GM20431 (cell line): ENCODE data around the gene ADAM22.
"Not testable (repeated sequence)": the region's sequence is repeated elsewhere in the genome, so short reads cannot be mapped to it uniquely, and the experiment has no call there.

ENCODE experiments used
- in situ Hi-C: fragments of 300-500 bp; cut with MseI, MboI; formaldehyde crosslinking; loops from one replicate; pipeline ENCODE4 v1.15.0; 2020; ENCODE audit warnings: low sequenced_read_pairs; ENCODE audit not compliant: unreplicated experiment

The ADAM22 gene, protein sequence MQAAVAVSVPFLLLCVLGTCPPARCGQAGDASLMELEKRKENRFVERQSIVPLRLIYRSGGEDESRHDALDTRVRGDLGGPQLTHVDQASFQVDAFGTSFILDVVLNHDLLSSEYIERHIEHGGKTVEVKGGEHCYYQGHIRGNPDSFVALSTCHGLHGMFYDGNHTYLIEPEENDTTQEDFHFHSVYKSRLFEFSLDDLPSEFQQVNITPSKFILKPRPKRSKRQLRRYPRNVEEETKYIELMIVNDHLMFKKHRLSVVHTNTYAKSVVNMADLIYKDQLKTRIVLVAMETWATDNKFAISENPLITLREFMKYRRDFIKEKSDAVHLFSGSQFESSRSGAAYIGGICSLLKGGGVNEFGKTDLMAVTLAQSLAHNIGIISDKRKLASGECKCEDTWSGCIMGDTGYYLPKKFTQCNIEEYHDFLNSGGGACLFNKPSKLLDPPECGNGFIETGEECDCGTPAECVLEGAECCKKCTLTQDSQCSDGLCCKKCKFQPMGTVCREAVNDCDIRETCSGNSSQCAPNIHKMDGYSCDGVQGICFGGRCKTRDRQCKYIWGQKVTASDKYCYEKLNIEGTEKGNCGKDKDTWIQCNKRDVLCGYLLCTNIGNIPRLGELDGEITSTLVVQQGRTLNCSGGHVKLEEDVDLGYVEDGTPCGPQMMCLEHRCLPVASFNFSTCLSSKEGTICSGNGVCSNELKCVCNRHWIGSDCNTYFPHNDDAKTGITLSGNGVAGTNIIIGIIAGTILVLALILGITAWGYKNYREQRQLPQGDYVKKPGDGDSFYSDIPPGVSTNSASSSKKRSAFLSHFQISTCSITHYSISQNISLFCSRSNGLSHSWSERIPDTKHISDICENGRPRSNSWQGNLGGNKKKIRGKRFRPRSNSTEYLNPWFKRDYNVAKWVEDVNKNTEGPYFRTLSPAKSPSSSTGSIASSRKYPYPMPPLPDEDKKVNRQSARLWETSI

DNA sequence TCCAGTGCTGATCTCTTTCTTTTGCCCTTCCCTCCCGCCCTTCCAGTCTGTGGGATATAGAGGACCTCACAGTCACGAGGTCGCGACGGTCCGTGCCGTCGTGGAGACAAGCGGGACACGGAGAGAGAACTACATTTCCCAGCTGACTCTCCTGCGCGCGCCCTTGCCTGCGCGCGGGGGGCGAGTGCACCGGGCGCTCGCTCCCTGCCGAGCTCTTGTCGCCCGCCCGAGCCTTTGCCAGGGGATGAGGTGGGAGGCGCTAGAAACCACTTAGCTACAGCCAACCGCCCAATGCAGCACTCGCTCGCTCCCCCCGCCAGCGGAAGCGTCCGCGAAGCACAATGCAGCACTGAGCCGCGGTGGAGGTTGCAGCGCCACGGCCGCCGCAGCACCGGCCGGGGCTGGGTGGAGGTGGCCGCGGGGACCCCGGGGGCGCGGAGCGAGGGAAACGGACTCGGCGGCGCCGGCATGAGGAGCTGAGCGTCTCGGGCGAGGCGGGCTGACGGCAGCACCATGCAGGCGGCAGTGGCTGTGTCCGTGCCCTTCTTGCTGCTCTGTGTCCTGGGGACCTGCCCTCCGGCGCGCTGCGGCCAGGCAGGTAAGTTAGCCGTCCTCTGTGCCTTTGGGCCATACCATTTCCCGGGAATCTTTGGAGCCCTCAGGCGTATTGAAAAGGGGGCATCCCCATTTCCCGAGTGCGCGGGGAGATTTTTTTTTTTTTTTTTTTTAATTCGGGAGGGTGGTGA is at the start of gene ADAM22:
TSS of gene ADAM22 (plus strand) at position 299 of the 746 bp plus-strand sequence. CDS start at position 514, 215 bp downstream.
- in situ Hi-C loops: no loop called here

DNA sequence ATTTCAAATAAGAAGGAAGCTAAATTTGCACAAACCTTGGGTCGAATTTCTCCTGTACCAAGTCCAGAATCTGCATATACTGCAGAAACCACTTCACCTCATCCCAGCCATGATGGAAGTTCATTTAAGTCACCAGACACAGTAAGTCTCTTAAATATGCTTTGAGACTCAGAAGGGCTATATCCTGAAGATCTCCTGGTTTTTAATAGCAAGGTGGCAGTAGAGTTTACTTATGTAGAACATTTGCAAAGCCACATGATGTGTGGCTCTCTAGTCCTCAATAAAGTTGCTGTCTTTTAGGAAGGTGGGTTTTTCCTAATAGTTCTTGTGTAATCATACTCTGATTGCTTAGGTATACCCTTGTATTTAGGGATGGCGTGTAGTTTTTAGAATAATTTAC is 49.0 kb upstream of the ADAM22 start:
- in situ Hi-C loops: no loop called here

DNA sequence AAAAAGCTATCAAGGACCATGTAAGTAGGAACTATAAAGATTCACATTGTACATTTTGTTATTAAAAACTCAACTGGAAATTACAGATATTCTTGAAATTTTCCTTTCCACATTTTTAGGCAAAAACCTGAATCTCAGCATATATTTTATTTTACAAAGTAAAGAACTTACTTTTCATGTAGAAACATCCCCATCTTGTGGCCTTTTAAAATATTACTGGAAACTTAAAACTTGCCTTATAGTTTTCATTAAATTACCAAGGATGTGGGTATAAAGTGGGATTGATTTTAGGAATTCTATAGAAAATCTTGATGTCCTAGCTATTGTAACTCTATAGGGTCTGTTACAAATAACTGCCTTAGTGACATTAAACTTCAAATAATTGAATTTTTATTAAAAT is 47.2 kb upstream of the ADAM22 start:
- in situ Hi-C loops: no loop called here

DNA sequence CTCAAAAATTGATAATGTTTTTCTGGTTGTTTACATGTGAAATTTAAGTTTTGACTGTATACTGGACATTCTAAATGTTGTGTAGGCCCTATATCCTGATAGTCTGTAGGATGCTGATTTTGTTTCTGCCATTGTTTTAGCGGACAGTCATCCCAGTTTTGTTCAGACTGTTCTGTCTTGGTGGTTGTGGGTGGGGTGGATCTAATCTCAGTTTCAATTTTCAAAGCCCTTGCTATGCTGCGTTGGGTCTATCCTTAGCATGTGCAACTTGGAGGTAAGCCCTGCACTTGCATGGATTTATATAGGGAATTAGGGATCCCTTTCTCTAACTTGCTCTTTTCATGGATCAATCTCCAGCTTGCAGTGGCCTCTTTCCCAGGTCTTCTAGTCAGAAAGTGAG is 38.7 kb upstream of the ADAM22 start:
- in situ Hi-C loops: no loop called here

DNA sequence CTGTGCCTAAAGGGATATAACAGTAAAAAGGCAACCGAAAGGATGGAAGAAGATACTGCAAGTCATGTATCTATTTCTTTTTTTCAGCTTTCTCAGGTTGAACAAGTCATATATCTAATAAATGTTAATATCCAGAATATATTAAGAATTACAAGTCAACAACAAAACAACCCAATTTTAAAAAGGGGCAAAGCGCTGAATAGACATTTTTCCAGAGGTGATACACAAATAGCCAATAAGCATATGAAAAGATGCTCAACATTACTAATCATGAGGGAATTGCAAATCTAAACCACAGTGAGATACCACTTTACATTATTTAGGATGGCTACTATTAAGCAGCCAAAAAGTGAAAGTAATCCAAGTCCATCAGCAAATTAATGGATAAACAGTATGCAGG is 34.8 kb upstream of the ADAM22 start:
- in situ Hi-C loops: no loop called here

DNA sequence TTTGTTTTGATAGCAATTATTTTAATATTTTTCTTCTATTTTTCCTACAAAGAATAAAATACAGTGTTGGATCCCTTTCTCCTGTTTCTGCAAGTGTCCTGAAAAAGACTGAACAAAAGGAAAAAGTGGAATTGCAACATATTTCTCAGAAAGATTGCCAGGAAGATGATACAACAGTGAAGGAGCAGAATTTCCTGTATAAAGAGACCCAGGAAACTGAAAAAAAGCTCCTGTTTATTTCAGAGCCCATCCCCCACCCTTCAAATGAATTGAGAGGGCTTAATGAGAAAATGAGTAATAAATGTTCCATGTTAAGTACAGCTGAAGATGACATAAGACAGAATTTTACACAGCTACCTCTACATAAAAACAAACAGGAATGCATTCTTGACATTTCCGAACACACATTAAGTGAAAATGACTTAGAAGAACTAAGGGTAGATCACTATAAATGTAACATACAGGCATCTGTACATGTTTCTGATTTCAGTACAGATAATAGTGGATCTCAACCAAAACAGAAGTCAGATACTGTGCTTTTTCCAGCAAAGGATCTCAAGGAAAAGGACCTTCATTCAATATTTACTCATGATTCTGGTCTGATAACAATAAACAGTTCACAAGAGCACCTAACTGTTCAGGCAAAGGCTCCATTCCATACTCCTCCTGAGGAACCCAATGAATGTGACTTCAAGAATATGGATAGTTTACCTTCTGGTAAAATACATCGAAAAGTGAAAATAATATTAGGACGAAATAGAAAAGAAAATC is 26.7 kb upstream of the ADAM22 start:
- in situ Hi-C loops: not testable (repeated sequence)

DNA sequence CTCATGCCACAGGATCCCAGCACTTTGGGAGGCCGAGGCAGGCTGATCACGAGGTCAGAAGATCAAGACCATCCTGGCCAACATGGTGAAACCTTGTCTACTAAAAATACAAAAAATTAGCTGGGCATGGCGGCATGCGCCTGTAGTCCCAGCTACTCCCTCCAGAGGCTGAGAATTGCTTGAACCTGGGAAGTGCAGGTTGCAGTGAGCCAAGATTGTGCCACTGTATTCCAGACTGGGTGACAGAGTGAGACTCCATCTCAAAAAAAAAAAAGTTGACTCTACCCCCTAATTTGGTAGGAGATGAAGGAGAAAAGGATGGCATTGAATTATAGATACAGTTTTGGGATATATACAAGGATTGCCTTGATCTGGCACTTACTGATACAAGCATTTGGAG is 25.2 kb upstream of the ADAM22 start:
- in situ Hi-C loops: not testable (repeated sequence)

DNA sequence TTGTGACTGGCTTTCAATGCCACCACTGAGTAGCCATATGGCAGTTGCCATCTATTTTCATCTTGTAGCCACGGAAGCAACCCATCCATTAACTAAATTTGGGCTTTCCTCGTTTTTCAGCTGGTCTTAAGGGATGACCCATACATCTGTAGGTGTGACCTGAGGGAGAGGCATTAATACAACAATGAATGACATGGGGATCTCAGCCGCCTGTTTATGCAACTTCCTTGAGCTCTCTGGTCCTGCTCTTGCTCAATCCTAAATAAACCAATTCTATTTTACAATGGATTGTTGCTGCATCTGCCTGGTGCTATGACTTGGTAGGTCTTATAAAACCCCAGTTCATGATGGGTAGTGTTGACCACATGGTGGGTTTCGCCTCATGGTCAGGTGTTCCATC is 21.9 kb upstream of the ADAM22 start:
- in situ Hi-C loops: no loop called here

DNA sequence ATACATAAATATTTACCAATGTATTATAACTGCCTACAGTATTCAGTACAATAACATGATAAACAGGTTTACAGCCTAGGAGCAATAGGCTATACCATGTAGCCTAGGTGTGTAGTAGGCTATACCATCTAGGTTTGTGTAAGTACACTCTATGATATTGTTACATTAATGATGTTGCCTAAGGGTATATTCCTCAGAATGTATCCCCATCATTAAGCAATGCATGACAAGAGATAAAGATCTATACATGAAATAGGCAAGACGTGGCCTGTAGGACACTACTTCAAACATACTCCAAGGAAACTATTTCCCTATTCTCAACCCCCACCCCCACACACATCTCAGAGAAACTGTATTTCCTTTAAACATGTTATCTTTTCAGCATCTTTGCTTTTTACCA is 15.3 kb upstream of the ADAM22 start:
- in situ Hi-C loops: no loop called here

DNA sequence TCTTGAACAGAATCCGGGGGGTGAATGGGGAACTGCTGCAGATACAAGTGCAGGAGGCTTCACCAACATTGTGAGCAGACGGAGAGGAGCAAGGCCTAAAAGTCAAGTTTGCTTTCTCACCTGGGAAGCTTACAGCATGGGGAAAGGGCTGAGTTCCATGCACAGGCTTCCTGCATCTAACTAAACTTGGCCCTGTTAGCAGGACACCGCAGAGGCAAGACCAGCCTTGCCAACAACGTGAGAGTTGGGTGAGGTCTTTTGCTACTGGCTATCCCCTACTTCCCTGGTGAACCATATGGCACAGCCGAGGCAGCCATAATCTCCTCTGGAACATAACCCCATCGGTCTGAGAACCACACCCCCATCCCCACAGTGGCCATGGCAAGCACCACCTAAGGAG is 14.2 kb upstream of the ADAM22 start:
- in situ Hi-C loops: no loop called here

DNA sequence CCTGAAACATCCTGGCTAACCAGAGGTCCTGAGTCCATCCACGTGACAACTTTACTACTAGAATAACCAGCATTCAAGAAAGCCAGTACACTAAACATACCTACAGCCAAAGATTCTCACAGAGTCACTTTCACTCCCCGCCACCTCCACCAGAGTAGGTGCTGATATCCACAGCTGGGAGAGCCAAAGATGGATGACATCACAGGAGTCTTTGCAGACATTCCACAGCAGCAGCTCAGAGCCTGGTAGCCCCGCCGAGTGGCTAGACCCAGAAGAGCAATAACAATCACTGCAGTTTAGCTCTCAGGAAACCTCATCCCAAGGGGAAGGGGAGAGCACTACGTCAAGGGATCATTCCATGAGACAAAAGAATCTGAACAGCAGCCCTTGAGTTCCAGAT is 13.5 kb upstream of the ADAM22 start:
- in situ Hi-C loops: no loop called here

DNA sequence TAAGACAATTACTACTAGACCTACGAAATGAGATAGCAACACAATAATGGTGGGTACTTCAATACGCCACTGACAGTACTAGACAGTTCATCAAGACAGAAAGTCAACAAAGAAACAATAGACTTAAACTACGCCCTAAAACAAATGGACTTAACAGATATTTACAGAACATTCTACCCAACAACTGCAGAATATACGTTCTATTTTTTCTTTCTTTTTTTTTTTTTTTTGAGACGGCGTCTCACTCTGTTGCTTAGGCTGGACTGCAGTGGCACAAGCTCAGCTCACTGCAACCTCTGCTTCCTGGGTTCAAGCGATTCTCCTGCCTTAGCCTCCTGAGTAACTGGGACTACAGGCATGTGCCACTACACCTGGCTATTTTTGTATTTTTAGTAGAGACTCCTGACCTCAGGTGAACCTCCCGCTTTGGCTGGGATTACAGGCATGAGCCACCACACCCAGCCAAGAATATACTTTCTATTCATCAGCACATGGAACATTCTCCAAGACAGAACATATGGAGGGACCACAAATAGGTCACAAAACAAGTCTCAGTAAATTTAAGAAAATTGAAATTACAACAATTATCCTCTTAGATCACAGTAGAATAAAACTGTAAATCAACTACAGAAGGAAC is 11.2 kb upstream of the ADAM22 start:
- in situ Hi-C loops: not testable (repeated sequence)

DNA sequence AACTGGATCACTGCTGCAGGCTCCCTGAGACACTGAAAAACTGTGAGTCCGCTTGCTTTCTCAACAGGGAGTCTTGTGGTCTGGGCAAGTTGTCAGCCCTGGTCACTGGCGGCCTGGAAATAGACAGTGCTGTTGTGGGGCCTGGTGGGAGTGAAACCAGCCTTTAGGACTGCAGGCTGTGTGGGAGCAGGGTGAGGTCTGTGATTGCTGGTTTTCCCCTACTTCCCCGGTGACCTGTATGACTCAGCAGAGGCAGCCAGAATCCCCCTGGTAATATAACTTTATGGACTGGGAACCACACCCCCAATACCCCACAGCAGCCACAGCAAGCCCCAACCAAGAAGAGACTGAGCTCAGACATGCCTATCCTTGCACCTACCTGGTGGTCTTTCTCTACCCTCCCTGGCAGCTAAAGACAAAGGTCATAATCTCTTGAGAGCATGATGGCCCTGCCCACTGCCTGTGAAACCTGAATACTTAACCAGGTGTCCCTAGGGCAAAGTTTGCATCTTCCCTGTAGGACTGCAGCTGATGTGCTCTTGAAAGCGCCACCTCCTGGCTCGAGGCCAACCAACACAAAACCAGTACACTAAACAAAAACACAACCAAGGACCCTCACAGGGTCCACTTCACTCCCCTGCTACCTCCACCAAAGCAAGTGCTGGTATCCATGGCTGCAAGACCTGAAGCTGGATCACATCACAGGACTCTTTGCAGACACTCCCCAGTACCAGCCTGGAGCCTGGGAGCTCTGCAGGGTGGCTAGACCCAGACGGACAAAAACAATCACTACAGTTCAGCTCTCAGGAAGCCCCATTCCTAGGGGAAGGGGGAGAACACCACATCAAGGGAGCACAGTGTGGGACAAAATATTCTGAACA is 7.2 kb upstream of the ADAM22 start:
- in situ Hi-C loops: no loop called here

DNA sequence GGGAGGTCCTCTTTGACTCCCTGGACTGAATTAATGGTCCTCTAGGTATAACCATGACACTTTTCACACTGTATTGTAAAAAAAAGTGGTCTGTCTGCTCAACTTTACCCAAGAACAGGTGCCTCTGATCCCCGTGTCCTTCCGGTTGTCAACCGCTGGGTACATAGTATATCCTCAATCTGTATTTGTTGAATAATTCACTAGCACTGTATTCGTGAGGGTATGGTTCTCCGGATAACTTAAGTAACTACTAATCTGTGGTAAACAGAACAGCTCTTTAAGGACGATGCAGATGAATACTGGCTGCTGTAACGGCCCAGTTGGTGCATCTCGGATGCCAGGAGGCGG is 472 bp upstream of the ADAM22 start:
- in situ Hi-C loops: no loop called here

DNA sequence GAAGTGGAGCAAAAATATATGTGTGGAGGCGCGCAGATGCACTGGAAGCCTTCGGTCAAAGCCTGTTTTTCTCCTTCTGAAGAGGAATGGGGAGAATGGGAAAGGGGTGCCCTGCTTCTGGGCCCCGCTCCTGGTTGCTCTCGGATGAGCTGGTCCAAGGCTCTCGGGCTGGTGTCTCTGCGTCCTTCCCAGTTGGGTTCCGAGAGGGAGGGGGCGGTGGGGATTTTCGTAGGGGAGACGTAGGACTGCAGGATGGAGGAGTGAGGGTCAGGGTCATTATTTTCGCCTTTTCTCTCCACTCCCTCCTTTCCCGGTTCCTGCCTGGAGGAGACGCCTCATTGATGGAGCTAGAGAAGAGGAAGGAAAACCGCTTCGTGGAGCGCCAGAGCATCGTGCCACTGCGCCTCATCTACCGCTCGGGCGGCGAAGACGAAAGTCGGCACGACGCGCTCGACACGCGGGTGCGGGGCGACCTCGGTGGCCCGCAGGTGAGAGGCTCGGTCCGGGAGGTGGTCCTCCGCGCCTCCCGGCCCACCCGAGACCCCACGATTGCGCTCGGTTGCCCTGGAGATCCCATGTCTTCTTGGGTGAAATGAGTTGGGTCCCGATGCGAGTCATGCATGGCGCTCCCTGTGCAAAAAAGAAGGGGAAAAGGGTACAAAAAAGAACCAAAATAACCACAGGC is 790 bp downstream of the ADAM22 start:
- in situ Hi-C loops: no loop called here

DNA sequence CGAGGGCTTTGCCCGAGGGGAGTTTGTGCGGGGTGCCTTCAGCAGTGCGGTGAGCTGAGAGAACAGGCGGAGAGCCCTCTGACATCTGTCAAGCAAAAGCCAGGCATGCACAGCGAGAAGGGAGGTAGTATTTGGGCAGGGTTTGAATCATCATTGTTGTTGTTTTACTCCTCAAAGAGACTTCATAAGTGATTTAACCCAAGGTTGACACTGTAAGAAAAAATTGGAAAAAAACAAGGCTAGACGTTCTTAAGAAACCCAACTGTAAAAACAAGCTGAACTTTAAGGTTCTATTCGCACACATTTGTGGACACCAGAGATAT is 1.3 kb downstream of the ADAM22 start:
- in situ Hi-C loops: no loop called here

DNA sequence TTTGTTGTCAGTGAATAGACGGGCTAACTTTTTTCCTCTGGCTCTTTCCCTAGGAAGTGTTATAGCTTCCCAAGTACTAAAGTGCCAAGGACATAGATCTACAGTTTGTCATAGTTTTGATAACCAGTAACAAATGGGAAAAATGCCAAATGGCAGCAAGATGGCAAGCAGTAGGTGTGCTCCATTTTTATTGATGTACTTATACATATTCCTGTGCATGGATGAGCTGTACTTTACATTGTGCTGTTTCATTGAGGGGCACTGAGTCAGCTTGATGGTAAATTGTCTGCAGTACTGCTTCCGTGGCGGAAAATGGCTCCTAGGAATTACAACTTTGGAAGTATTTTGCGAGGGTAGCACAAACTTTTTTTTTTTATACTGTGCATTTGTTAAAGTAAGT is 7.1 kb downstream of the ADAM22 start:
- in situ Hi-C loops: no loop called here

DNA sequence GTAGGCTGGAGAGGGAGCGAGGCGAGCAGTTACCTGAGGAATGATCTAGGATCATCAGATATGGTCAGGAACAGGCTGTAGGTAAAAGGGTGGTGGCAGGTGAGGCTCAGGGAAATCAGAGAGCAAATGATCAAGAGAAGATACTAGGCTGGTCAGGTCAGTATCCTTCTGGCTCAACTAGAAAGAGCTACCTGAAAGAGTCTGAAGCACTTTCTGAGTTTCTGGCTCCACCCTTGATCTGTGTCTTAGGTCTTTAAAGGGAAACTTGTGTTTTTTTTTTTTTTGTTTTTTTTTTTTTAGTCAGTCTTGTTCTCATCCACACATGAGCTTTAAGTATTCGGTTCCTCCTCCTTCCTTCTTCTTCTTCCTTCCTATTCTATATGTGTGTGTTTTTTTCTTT is 10.5 kb downstream of the ADAM22 start:
- in situ Hi-C loops: no loop called here
